Spinal cord (tissue), 10 donors: Measurements from ENCODE around the gene GALNT2. TPM values are rescaled to one million over a fixed set of nuclear protein-coding genes. Genes with fewer than 3 reads are reported as not detected.

Source experiments
- DNase-seq, 6 donors: peaks; one replicate each; pipeline versions ENCODE4 v3.0.0 to v3.0.0-alpha.2; 2013 to 2015; ENCODE audit warnings: low spot score in 6 of 6, low read depth in 4 of 6
- H3K27ac ChIP-seq: one replicate; pipeline ENCODE4 v1.5.1; 2013; ENCODE audit warnings: low read depth, low read length, control low read depth
- H3K27me3 ChIP-seq: one replicate; pipeline ENCODE4 v1.6.1; 2013; ENCODE audit warnings: low read length; ENCODE audit not compliant: control insufficient read depth, insufficient read depth
- H3K36me3 ChIP-seq: one replicate; pipeline ENCODE4 v1.6.1; 2013; ENCODE audit warnings: low read length; ENCODE audit not compliant: control insufficient read depth, insufficient read depth
- H3K4me1 ChIP-seq: one replicate; pipeline ENCODE4 v1.6.1; 2013; ENCODE audit warnings: low read length; ENCODE audit not compliant: control insufficient read depth, insufficient read depth
- H3K4me3 ChIP-seq: one replicate; pipeline ENCODE4 v1.5.1; 2013; ENCODE audit warnings: low read depth, low read length, control low read depth
- H3K9me3 ChIP-seq: one replicate; pipeline ENCODE4 v1.6.1; 2013; ENCODE audit warnings: low read length; ENCODE audit not compliant: control insufficient read depth, insufficient read depth
- WGBS: methylation state at CpG from one replicate; pipeline ENCODE4 v1.1.5; 2013; ENCODE audit warnings: missing lambda C conversion rate; ENCODE audit not compliant: insufficient coverage; 5-methylcytosine and 5-hydroxymethylcytosine counted together
- polyA plus RNA-seq, 2 donors: library from polyadenylated mRNA; unstranded; fragments of 120-200 nt; gene quantifications; one replicate each; pipeline ENCODE4 v1.2.1, GENCODE V29; 2013; ENCODE audit not compliant: insufficient read length in 2 of 2
- total RNA-seq, 2 donors: library from RNA; depleted of rRNA in 1 of 2; stranded (reverse); fragments of 120-200 nt in 1 of 2; fragments of >200 nt in 1 of 2; gene quantifications; one replicate each; pipeline versions ENCODE4 v1.2.3 to v1.2.4, GENCODE V29; 2013 to 2014
- donor health status: healthy.

The GALNT2 gene
- total and polyA plus RNA-seq, 4 donors, result 34.2 to 59.4 (median 47.7) TPM

DNA sequence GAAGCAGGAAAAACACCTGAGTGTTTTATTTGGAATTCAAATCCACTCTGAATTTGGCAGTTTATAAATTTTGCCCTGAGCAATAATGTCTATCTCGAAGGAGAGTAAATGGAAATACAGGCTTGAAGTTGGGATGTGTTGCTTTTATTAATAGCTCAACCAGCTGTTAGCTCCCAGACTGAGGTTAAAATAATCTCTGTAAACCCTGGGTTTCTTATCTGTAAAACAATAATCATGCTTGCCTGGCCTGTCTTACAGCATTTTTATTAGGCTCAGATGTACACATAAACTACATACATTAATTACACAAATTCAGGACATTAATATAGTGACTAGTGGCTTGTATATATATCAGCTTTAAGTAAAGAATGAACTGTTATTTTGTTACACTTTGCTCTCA lies 148.5 kb downstream of the GALNT2 start:
- no CpG with 5 or more reads among the region's 1 CpG for WGBS
- Histone ChIP-seq H3K36me3 (no peaks in the 10 kb centered on the region), H3K27ac (no peak overlapping the region)

DNA sequence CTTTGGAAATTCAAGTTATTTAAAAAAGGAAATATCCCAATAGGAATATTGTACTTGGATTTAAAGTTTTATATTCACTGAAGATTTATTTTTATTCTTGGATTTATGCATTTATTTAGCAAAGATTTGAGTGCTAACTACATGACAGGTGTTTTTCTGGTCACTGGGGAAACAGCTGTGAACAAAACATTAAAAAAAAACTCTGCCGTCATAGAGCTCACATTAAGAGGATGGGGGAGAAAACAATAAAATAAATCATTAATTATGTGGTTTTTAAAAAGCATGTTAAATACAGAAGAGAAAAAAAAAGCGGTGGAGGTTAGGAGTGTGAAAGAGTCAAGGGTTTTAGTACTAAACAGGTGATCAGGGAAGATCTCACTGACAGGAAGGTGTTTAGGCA lies 149.9 kb downstream of the GALNT2 start:
- Histone ChIP-seq H3K27ac (no peak overlapping the region), H3K4me1 (peaks cover 4% of the 10 kb centered on the region)

More for the DNA sequence above, 148.5 kb downstream of the GALNT2 start:
- no peaks in the 10 kb centered on the region for H3K27me3 ChIP-seq
- H3K4me3 ChIP-seq, result no peak overlapping the region
- DNase-seq, result no peak
- peaks cover 9% of the 10 kb centered on the region for H3K4me1 ChIP-seq
- no peaks in the 10 kb centered on the region for H3K9me3 ChIP-seq

DNA sequence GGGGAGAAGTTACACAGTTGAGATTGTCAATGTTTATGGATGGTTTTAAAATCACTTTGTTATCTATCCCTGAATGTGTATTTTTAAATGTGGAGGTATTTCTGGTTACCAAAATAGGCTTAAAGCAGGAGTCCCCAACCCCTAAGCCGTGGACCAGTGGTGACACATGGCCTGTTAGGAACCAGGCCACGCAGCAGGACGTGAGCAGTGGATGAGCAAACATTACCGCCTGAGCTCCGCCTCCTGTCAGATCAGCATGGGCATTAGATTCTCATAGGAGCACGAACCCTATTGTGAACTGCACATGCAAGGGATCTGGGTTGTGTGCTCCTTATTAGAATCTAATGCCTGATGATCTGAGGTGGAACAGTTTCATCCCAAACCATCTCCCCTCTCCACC lies 151.6 kb downstream of the GALNT2 start:
- H3K36me3 ChIP-seq, result no peaks in the 10 kb centered on the region
- DNase-seq, result no peak
- H3K4me3 ChIP-seq, result no peak overlapping the region
- H3K9me3 ChIP-seq, result no peaks in the 10 kb centered on the region
- H3K27ac ChIP-seq, result no peak overlapping the region
- peaks cover 4% of the 10 kb centered on the region for H3K4me1 ChIP-seq
- H3K27me3 ChIP-seq, result no peaks in the 10 kb centered on the region
- WGBS, result 91% methylated on average over 5 of the region's 6 CpGs

More for the DNA sequence above, 149.9 kb downstream of the GALNT2 start:
- Histone ChIP-seq H3K9me3 (no peaks in the 10 kb centered on the region), H3K36me3 (no peaks in the 10 kb centered on the region), H3K27me3 (no peaks in the 10 kb centered on the region), H3K4me3 (no peak overlapping the region)
- DNase-seq, result no peak
- 89% methylated on average over 1 of the region's 2 CpGs for WGBS

DNA sequence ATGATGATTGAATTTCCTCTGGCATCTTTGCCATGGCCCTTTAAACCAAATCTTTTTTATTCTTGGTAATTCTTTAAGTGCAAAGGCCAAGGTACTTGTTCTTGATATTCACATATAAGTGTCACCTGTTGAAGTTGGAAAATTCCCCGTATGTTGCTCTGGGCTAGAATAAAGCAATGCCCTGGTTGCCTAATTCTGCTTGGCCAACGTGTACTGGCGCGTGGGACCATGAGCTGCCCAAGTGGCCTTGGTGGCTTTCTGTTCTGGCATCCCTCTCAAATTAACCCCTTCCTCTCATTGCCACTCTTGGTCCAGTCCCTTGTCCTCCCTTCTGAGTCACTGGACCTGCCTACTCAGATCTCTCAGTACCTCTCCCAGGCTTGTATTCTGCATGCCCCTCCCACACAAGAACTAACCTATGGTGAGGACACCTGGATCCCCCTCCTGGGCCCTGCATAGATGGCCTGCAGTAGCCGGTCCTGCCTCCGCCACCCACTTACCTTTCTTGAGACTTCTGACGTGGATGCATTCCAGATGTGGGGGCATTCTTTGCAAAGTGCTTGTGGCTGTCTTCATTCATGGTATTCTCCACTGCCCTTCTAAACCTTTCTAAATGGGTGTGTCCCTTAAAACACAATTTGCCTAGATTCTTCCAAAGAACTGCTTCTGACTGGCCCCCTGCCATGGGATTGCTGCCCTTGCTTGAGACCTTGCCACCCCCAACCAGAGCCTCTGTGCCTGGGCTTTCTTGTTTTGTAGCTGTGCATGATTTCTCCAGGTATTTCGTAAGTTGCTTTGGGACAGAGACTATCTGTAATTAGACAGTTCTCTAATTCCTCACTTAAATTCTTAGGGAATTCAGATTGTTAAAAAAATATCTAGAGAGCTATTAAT lies 152.4 kb downstream of the GALNT2 start:
- peaks cover 4% of the 10 kb centered on the region for H3K4me1 ChIP-seq
- H3K36me3 ChIP-seq, result no peaks in the 10 kb centered on the region
- DNase-seq, result no peak
- 85% methylated on average over 5 of the region's 8 CpGs for WGBS
- H3K9me3 ChIP-seq, result no peaks in the 10 kb centered on the region
- no peak overlapping the region for H3K27ac ChIP-seq
- no peaks in the 10 kb centered on the region for H3K27me3 ChIP-seq
- H3K4me3 ChIP-seq, result no peak overlapping the region

DNA sequence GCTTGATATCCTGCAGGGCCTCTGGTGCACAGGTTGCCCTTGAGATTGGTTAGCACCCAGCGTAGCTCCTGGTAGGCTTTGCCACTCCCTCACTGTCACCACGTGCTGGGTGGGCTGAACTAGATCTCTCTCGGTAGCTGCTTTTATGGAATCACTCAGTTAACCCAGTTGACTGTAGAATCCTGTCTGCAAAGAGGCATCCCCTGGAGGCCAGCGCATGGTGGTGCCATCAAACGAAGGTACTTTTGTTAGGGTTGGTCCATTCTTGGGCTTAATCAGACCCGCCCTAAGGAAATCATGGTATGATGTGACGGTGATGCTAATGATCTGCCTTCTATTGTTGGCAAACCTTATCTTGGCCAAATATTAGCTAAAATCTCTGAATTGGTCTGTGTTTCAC lies 153.4 kb downstream of the GALNT2 start:
- H3K9me3 ChIP-seq, result no peaks in the 10 kb centered on the region
- H3K4me1 ChIP-seq, result peaks cover 3% of the 10 kb centered on the region
- H3K4me3 ChIP-seq, result no peak overlapping the region
- H3K27me3 ChIP-seq, result no peaks in the 10 kb centered on the region
- DNase-seq, result no peak
- no peaks in the 10 kb centered on the region for H3K36me3 ChIP-seq
- no peak overlapping the region for H3K27ac ChIP-seq
- WGBS, result 91% methylated on average over 5 of the region's 7 CpGs

GRCh38 chr1:230220907-230221306 lies 153.9 kb downstream of the GALNT2 start:
- H3K4me3 ChIP-seq, result no peak overlapping the region
- H3K4me1 ChIP-seq, result peaks cover 3% of the 10 kb centered on the region
- no peak overlapping the region for H3K27ac ChIP-seq
- no peak for DNase-seq
- WGBS, result no CpG with 5 or more reads among the region's 3 CpGs
- no peaks in the 10 kb centered on the region for H3K27me3 ChIP-seq
- no peaks in the 10 kb centered on the region for H3K9me3 ChIP-seq
- no peaks in the 10 kb centered on the region for H3K36me3 ChIP-seq

- WGBS, result no CpG with 5 or more reads among the region's 2 CpGs
- Histone ChIP-seq H3K4me1 (peaks cover 6% of the 10 kb centered on the region), H3K36me3 (no peaks in the 10 kb centered on the region), H3K4me3 (no peak overlapping the region), H3K27ac (no peak overlapping the region), H3K27me3 (no peaks in the 10 kb centered on the region), H3K9me3 (no peaks in the 10 kb centered on the region)
- DNase-seq, result no peak
Measured at GRCh38 chr1:230222678-230223077, 155.6 kb downstream of the GALNT2 start.

GRCh38 chr1:230224101-230224960 lies 157.3 kb downstream of the GALNT2 start:
- H3K36me3 ChIP-seq, result no peaks in the 10 kb centered on the region
- WGBS, result 64% methylated on average over 14 of the region's 18 CpGs
- no peaks in the 10 kb centered on the region for H3K27me3 ChIP-seq
- H3K4me1 ChIP-seq, result peaks cover 6% of the 10 kb centered on the region
- H3K9me3 ChIP-seq, result no peaks in the 10 kb centered on the region
- DNase-seq, result no peak
- no peak overlapping the region for H3K4me3 ChIP-seq
- H3K27ac ChIP-seq, result no peak overlapping the region

- no peak for DNase-seq
- Histone ChIP-seq H3K4me1 (peaks cover 15% of the 10 kb centered on the region), H3K9me3 (no peaks in the 10 kb centered on the region), H3K36me3 (no peaks in the 10 kb centered on the region), H3K27ac (no peak overlapping the region), H3K27me3 (no peaks in the 10 kb centered on the region), H3K4me3 (no peak overlapping the region)
- WGBS, result 85% methylated on average over 9 of the region's 16 CpGs
Measured at GRCh38 chr1:230226007-230226800, 159.2 kb downstream of the GALNT2 start.
